Lower leg skin (tissue), 4 donors: Measurements from ENCODE around the gene EYS. TPM values are rescaled to one million over a fixed set of nuclear protein-coding genes. Genes with fewer than 3 reads are reported as not detected.

ENCODE experiments used
- DNase-seq, 2 donors: peaks; one replicate each; pipeline ENCODE4 v3.0.0-alpha.2; 2019; ENCODE audit warnings: low spot score in 2 of 2
- H3K4me3 ChIP-seq: fragments of 200-600 bp; sonication (generic); 2 replicates; pipeline ENCODE4 v1.5.1; 2017; ENCODE audit warnings: mild to moderate bottlenecking, low read depth; ENCODE audit not compliant: poor library complexity, severe bottlenecking
- POLR2A ChIP-seq, 2 donors: fragments of 450-650 bp; IDR thresholded peaks; one replicate each; pipeline ENCODE4 v1.6.1; 2016 to 2017; ENCODE audit warnings: antibody characterized with exemption in 2 of 2, mild to moderate bottlenecking in 1 of 2, moderate library complexity in 1 of 2
- WGBS, 2 donors: methylation state at CpG; one replicate each; pipeline ENCODE4 v1.1.5; 2018; 5-methylcytosine and 5-hydroxymethylcytosine counted together
- intact Hi-C: fragments of 100-400 bp; cut with DNase I; formaldehyde crosslinking; loops from one replicate; pipeline ENCODE4 v1.15.0; 2023; ENCODE audit warnings: low total_unique reads
- total RNA-seq, 4 donors: library from RNA; depleted of rRNA; stranded (reverse); fragments of >200 nt; gene quantifications; one replicate each; pipeline ENCODE4 v1.1.0, GENCODE V29; 2016
- TF ChIP-seq, protein P1 (sequence below), 3 donors: fragments of 450-650 bp; IDR thresholded peaks; one replicate each; pipeline ENCODE4 v1.5.1; 2016; ENCODE audit warnings: antibody characterized with exemption in 3 of 3, mild to moderate bottlenecking in 3 of 3, moderate library complexity in 2 of 3

The EYS gene
- total RNA-seq, 4 donors from 2014 or later: 0.04 TPM; not detected in 3

- DNase-seq: no peak
- intact Hi-C loops: no loop called here
- WGBS, 2 donors: 90 to 92% methylated on average over 2 of the region's 2 CpGs
- H3K4me3 ChIP-seq: no peak overlapping the region
- no peak for TF ChIP-seq POLR2A (IDR thresholded peaks at IDR 0.05)
- TF ChIP-seq, protein P1, sequence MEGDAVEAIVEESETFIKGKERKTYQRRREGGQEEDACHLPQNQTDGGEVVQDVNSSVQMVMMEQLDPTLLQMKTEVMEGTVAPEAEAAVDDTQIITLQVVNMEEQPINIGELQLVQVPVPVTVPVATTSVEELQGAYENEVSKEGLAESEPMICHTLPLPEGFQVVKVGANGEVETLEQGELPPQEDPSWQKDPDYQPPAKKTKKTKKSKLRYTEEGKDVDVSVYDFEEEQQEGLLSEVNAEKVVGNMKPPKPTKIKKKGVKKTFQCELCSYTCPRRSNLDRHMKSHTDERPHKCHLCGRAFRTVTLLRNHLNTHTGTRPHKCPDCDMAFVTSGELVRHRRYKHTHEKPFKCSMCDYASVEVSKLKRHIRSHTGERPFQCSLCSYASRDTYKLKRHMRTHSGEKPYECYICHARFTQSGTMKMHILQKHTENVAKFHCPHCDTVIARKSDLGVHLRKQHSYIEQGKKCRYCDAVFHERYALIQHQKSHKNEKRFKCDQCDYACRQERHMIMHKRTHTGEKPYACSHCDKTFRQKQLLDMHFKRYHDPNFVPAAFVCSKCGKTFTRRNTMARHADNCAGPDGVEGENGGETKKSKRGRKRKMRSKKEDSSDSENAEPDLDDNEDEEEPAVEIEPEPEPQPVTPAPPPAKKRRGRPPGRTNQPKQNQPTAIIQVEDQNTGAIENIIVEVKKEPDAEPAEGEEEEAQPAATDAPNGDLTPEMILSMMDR (IDR thresholded peaks at IDR 0.05): no peak
Measured at GRCh38 chr6:63689421-63689820, 2017.6 kb downstream of the EYS start.

DNA sequence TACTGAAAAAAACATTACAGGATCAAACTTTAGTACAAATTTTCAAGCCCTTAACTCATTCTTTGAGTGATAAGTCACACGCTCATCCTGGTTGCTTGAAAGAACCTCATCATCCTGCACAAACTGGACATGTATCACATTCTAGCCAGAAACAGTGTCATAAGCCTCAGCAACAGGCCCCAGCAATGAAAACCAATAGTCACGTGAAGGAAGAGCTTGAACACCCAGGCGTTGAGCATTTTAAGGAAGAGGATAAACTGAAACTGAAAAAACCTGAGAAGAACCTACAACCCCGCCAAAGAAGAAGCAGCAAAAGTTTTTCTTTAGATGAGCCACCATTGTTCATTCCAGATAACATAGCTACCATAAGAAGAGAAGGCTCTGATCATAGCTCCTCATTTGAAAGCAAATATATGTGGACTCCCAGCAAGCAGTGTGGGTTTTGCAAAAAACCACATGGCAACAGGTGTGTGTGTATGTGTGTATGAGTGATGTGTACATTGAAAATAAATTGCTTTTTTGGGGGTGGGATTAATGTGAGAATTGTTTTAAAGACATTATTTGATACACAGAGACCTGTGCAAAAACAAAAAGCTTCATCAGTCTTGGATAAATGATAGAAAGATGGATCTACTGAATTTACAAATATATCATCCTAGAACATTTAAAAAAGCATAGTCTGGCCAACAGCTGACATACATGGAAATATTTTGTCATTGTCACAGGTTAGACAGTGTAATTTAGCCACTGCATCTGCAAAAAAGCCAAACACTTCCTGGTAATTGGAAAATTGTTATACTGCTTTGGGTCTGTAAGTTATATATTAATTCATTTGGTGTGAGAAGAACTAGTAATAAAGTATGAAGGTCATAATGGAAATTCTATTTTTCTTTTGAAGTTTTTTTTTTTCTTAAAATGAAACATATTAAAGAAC, 2021.3 kb downstream of the EYS start:
- no peak for TF ChIP-seq POLR2A (IDR thresholded peaks at IDR 0.05)
- TF ChIP-seq, protein P1 (IDR thresholded peaks at IDR 0.05): no peak
- WGBS, 2 donors: 91% methylated on average over 4 of the region's 4 CpGs
- intact Hi-C loops: no loop called here
- no peak overlapping the region for H3K4me3 ChIP-seq
- no peak for DNase-seq

DNA sequence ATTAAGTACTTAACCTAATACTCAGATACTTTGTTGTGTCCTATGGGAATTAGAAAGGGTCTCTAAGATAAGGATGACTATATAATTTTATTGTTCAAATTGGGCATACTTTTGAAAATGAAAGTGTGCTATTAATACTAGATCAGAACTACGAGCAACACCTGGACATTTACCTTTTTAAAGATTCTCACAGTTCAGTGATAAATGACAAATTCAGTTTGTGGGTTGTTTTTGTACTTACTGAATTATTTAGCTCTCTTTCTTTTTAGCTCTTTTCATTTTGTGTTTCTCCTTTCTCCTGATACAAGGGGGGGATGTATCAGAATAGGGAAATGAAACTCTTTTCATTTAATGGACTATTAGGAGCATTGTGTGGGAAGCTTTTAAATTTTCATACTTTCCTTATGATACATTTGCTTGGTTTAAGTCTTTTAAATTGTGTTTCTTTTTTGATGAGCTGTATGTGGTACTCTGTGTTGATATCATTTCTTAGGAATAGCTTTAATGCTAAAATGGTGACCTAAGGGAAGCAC, 2023.9 kb downstream of the EYS start:
- intact Hi-C loops: no loop called here
- TF ChIP-seq POLR2A (IDR thresholded peaks at IDR 0.05): no peak
- TF ChIP-seq, protein P1 (IDR thresholded peaks at IDR 0.05): no peak
- whole genome bisulfite sequencing, 2 donors: 85% methylated on average over 1 of the region's 1 CpG
- H3K4me3 ChIP-seq: no peak overlapping the region
- DNase-seq: no peak

DNA sequence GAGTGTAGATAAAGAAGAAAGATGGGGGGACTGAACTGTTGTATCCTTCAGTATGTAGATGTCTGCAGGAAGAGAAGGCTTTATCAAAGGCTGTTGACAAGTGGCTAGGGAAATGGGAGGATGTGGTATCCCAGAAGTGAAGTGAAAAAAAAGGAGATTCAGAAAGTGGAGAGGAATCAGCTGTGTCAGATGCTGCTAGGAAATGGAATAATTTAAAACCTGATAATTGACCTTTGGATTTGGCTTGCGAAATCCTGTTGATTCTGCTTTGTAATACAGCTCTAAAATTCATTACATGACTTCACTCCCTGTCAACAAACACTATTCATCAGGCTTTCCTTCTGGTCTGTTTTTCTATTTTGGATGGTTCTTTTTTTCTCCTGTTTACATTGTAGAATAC, 2029.7 kb downstream of the EYS start:
- intact Hi-C loops: no loop called here
- no peak for DNase-seq
- H3K4me3 ChIP-seq: no peak overlapping the region
- 43 to 61% methylated on average over 1 of the region's 1 CpG for WGBS, 2 donors
- no peak for TF ChIP-seq POLR2A (IDR thresholded peaks at IDR 0.05)
- TF ChIP-seq, protein P1 (IDR thresholded peaks at IDR 0.05): no peak

DNA sequence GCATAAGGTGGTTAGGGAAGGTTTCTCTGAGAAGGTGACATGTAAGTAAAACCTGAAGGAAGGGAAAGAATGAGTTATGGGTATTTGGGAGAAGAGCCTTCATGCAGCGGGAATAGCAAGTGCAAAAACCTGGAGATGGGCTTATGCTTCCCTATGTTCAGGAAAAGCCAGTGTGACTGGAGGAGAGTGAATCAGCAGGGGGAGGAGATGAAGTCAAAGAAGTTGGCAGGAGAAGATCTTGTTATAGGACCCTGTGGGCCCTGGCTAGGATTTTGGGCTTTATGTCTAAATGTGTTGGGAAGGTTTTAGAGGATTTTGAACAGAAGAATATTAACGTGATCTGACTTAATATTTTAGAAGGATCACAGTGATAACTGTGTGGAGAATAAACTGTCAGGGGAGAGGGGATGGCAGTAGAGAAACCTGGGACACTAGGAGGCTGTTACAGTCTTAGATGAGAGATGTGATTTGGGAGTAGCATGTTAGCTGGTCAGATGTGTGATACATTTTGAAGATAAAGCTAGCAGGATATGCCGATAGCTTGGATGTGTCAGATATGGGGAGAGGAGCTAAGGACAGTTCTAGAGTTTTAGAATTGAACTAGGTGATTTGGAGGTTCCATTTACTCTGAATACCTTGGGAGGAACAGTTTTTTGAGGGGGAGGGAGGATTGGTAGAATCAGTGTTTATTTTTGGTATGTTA, 2030.5 kb downstream of the EYS start:
- intact Hi-C loops: no loop called here
- TF ChIP-seq, protein P1 (IDR thresholded peaks at IDR 0.05): no peak
- TF ChIP-seq POLR2A (IDR thresholded peaks at IDR 0.05): no peak
- no peak for DNase-seq
- H3K4me3 ChIP-seq: no peak overlapping the region
- 82 to 85% methylated on average over 3 of the region's 3 CpGs for WGBS, 2 donors
